ENCODE results near the gene ZSWIM7. TPM values are rescaled to one million over a fixed set of nuclear protein-coding genes. Genes with fewer than 3 reads are reported as not detected.
"Not testable (repeated sequence)": the region's sequence is repeated elsewhere in the genome, so short reads cannot be mapped to it uniquely, and the experiment has no call there.

ZSWIM7 gene
- total RNA-seq, 2 experiments from 2014 or later: 27.2 to 33.2 TPM

DNA sequence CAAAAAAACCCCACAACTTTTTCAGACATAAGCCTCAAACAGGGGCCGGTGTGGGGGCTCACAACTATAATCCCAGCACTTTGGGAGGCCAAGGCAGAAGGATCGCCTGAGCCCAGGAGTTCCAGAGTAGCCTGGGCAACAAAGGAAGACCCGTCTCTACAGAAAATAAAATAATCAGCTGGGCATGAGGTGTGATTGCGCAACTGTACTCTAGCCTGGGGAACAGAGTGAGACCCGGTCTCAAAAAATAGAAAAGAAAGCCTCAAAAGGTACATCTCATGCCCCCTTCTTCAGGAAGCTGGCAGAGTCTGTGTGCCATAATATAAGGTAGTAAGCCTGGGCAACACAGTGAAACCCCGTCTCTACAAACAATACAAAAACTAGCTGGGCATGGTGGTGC lies 3.2 kb downstream of the ZSWIM7 start:
- peaks cover 16% of the 10 kb centered on the region for H3K79me2 ChIP-seq (ENCODE audit: insufficient read depth, low read depth, low read length)
- H3K4me2 ChIP-seq (ENCODE audit: low read length): no peak overlapping the region
- DNase-seq (ENCODE audit: low spot score): no peak
- H3K36me3 ChIP-seq (ENCODE audit: insufficient read depth, low read length): peaks cover 42% of the 10 kb centered on the region
- no peak overlapping the region for H3K4me3 ChIP-seq (ENCODE audit: low read depth, low read length, poor library complexity, severe bottlenecking)
- no TSS peak for BruUV-seq (replicated peaks)
- peaks cover 9% of the 10 kb centered on the region; the same call in 1 of the 2 replicates for H4K20me1 ChIP-seq (ENCODE audit: insufficient read depth, low read length)
- peaks cover 1% of the 10 kb centered on the region for H3K9me3 ChIP-seq (ENCODE audit: low read length)
- TF ChIP-seq, protein P1, sequence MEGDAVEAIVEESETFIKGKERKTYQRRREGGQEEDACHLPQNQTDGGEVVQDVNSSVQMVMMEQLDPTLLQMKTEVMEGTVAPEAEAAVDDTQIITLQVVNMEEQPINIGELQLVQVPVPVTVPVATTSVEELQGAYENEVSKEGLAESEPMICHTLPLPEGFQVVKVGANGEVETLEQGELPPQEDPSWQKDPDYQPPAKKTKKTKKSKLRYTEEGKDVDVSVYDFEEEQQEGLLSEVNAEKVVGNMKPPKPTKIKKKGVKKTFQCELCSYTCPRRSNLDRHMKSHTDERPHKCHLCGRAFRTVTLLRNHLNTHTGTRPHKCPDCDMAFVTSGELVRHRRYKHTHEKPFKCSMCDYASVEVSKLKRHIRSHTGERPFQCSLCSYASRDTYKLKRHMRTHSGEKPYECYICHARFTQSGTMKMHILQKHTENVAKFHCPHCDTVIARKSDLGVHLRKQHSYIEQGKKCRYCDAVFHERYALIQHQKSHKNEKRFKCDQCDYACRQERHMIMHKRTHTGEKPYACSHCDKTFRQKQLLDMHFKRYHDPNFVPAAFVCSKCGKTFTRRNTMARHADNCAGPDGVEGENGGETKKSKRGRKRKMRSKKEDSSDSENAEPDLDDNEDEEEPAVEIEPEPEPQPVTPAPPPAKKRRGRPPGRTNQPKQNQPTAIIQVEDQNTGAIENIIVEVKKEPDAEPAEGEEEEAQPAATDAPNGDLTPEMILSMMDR (conservative IDR thresholded peaks at IDR 0.05; ENCODE audit: low read length): no peak
- no peak for TF ChIP-seq EZH2phosphoT487 (IDR thresholded peaks at IDR 0.05; ENCODE audit: borderline replicate concordance, low read depth, low read length)
- intact Hi-C loops (cut with micrococcal nuclease; ENCODE audit: unreplicated experiment): no loop called here
- H3K9me2 ChIP-seq (ENCODE audit: insufficient read depth, low read length): no peaks in the 10 kb centered on the region
- ChIA-PET POLR2A (interaction anchor here (0.7 kb wide), 5 partner anchors 8 to 1996 kb away, joined by 3 to 4 read pairs (median 3); no protein-coding TSS in a partner anchor), CTCF (ENCODE audit: unreplicated experiment) (no interaction called here)
- no peak overlapping the region for H2AFZ ChIP-seq (ENCODE audit: low read length)
- peaks cover 13% of the 10 kb centered on the region for H3K4me1 ChIP-seq (ENCODE audit: insufficient read depth, low read length, poor library complexity, severe bottlenecking)
- H3K27ac ChIP-seq (ENCODE audit: low read depth, low read length, poor library complexity, severe bottlenecking): no peak overlapping the region

DNA sequence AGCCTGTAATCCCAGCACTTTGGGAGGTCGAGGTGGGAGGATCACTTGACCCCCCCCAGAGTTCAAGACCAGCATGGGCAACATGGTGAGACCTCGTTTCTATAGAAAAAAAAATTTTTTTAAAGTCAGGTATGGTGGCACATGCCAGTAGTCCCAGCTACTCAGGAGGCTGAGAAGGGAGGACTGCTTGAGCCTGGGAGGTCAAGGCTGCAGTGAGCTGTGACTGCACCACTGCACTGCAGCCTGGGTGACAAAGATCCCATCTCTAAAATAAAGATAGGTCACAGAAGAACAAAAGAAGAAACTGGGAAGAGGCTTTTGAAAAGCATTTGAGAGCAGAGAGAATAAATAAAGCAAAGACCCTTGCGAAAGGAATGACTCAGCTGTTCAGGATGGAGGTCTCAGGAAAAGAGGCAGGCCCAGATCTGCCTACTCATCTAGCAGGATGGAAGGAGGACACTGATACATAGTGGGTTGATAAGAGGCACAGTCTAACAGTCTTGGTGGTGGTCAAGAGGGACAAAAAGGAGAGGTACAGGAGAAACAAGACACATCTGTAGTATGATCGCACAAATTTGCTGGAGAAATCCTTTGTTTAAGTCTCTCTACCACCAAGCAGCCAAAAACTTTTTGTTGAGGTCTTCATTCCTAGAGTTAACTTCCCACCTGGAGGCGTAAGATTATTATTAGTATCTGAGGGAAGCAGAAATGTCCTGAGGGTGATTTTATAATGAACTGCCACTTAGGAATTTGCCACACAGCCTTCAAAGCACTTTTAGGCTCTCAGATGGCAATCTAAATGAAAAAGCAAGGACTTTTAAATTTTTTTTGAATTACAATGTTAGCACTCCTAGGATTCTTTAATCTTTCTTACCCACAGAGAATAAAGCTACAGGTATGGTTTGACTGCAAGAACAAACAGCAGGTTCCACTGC lies 17.6 kb downstream of the ZSWIM7 start:
- intact Hi-C loops (cut with micrococcal nuclease; ENCODE audit: unreplicated experiment): no loop called here
- Histone ChIP-seq H3K9me3 (ENCODE audit: low read length) (no peaks in the 10 kb centered on the region), H3K9me2 (ENCODE audit: insufficient read depth, low read length) (no peaks in the 10 kb centered on the region), H3K4me3 (ENCODE audit: low read depth, low read length, poor library complexity, severe bottlenecking) (no peak overlapping the region), H3K79me2 (ENCODE audit: insufficient read depth, low read depth, low read length) (no peaks in the 10 kb centered on the region), H3K4me2 (ENCODE audit: low read length) (no peak overlapping the region), H2AFZ (ENCODE audit: low read length) (no peak overlapping the region), H3K27ac (ENCODE audit: low read depth, low read length, poor library complexity, severe bottlenecking) (no peak overlapping the region), H3K36me3 (ENCODE audit: insufficient read depth, low read length) (peaks cover 70% of the 10 kb centered on the region), H4K20me1 (ENCODE audit: insufficient read depth, low read length) (no peaks in the 10 kb centered on the region), H3K4me1 (ENCODE audit: insufficient read depth, low read length, poor library complexity, severe bottlenecking) (peaks cover 5% of the 10 kb centered on the region)
- ChIA-PET POLR2A (interaction anchor here (0.5 kb wide), 1 partner anchor 87 kb away, joined by 3 read pairs; no protein-coding TSS in a partner anchor), CTCF (ENCODE audit: unreplicated experiment) (no interaction called here)
- TF ChIP-seq, protein P1 (conservative IDR thresholded peaks at IDR 0.05; ENCODE audit: low read length): no peak
- no peak for TF ChIP-seq EZH2phosphoT487 (IDR thresholded peaks at IDR 0.05; ENCODE audit: borderline replicate concordance, low read depth, low read length)
- BruUV-seq (replicated peaks): no TSS peak
- no peak for DNase-seq (ENCODE audit: low spot score)

DNA sequence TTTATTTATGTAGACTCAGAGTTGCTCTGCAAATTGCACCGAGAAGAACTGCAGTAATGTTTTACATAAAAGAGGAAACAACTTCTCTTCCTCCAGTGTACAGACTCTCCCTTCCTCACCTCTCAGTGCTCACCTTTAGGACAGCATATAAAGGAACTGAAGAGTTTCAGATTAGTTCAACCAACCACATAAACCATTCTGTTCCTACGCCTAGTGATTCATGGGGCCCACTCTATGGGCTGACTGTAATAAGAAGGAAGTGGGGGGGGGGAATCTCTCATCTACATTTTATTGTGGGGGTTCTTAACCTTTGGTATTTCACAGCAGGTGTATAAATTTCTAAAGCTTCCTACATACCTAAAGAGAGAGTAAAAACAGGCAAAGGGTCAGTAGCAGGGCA lies 18.3 kb downstream of the ZSWIM7 start:
- Histone ChIP-seq H3K9me3 (ENCODE audit: low read length) (no peaks in the 10 kb centered on the region), H3K4me1 (ENCODE audit: insufficient read depth, low read length, poor library complexity, severe bottlenecking) (peaks cover 5% of the 10 kb centered on the region), H3K27ac (ENCODE audit: low read depth, low read length, poor library complexity, severe bottlenecking) (no peak overlapping the region), H3K4me3 (ENCODE audit: low read depth, low read length, poor library complexity, severe bottlenecking) (no peak overlapping the region), H3K9me2 (ENCODE audit: insufficient read depth, low read length) (no peaks in the 10 kb centered on the region), H4K20me1 (ENCODE audit: insufficient read depth, low read length) (no peaks in the 10 kb centered on the region), H3K4me2 (ENCODE audit: low read length) (no peak overlapping the region), H3K36me3 (ENCODE audit: insufficient read depth, low read length) (peaks cover 63% of the 10 kb centered on the region), H3K79me2 (ENCODE audit: insufficient read depth, low read depth, low read length) (no peaks in the 10 kb centered on the region), H2AFZ (ENCODE audit: low read length) (no peak overlapping the region)
- BruUV-seq (replicated peaks): no TSS peak
- intact Hi-C loops (cut with micrococcal nuclease; ENCODE audit: unreplicated experiment): no loop called here
- ChIA-PET CTCF (ENCODE audit: unreplicated experiment) (no interaction called here), POLR2A (interaction anchor here (0.5 kb wide), 2 partner anchors 16 to 86 kb away, joined by 3 read pairs; no protein-coding TSS in a partner anchor)
- DNase-seq (ENCODE audit: low spot score): peak; percentile 10
- TF ChIP-seq, protein P1 (conservative IDR thresholded peaks at IDR 0.05; ENCODE audit: low read length): no peak
- no peak for TF ChIP-seq EZH2phosphoT487 (IDR thresholded peaks at IDR 0.05; ENCODE audit: borderline replicate concordance, low read depth, low read length)

DNA sequence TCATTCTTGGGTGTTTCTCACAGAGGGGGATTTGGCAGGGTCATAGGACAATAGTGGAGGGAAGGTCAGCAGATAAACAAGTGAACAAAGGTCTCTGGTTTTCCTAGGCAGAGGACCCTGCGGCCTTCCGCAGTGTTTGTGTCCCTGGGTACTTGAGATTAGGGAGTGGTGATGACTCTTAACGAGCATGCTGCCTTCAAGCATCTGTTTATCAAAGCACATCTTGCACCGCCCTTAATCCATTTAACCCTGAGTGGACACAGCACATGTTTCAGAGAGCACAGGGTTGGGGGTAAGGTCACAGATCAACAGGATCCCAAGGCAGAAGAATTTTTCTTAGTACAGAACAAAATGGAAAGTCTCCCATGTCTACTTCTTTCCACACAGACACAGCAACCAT lies 20.5 kb downstream of the ZSWIM7 start:
- BruUV-seq (replicated peaks); H4K20me1 ChIP-seq (ENCODE audit: insufficient read depth, low read length); H3K4me1 ChIP-seq (ENCODE audit: insufficient read depth, low read length, poor library complexity, severe bottlenecking); CTCF ChIA-PET (ENCODE audit: unreplicated experiment); H2AFZ ChIP-seq (ENCODE audit: low read length); intact Hi-C loops (cut with micrococcal nuclease; ENCODE audit: unreplicated experiment); H3K27ac ChIP-seq (ENCODE audit: low read depth, low read length, poor library complexity, severe bottlenecking); H3K79me2 ChIP-seq (ENCODE audit: insufficient read depth, low read depth, low read length); H3K9me2 ChIP-seq (ENCODE audit: insufficient read depth, low read length); H3K4me3 ChIP-seq (ENCODE audit: low read depth, low read length, poor library complexity, severe bottlenecking); POLR2A ChIA-PET; DNase-seq (ENCODE audit: low spot score); H3K4me2 ChIP-seq (ENCODE audit: low read length); H3K9me3 ChIP-seq (ENCODE audit: low read length): not testable (repeated sequence)
- peaks cover 49% of the 10 kb centered on the region for H3K36me3 ChIP-seq (ENCODE audit: insufficient read depth, low read length)
